Activated naive CD8-positive, alpha-beta T cell treated with anti-CD3 and anti-CD28 coated beads for 36 hours (primary cell): Measurements from ENCODE around the gene HBB. TPM values are rescaled to one million over a fixed set of nuclear protein-coding genes. Genes with fewer than 3 reads are reported as not detected.

Experiments used
- DNase-seq: peaks from one replicate; pipeline ENCODE4 v3.0.0; 2021
- H3K27ac Mint-ChIP-seq: one replicate; pipeline ENCODE4 v1.8.0; 2022; ENCODE audit warnings: mild to moderate bottlenecking, moderate library complexity, mixed read lengths
- H3K27me3 Mint-ChIP-seq: one replicate; pipeline ENCODE4 v1.8.0; 2022; ENCODE audit warnings: mild to moderate bottlenecking, mixed read lengths
- H3K36me3 Mint-ChIP-seq: one replicate; pipeline ENCODE4 v1.8.0; 2021; ENCODE audit warnings: mild to moderate bottlenecking, mixed read lengths
- H3K4me1 Mint-ChIP-seq: one replicate; pipeline ENCODE4 v1.8.0; 2021; ENCODE audit warnings: mixed read lengths
- H3K4me3 Mint-ChIP-seq: one replicate; pipeline ENCODE4 v1.8.0; 2022; ENCODE audit warnings: mild to moderate bottlenecking, moderate library complexity, mixed read lengths
- H3K9me3 Mint-ChIP-seq: one replicate; pipeline ENCODE4 v1.8.0; 2022; ENCODE audit warnings: mixed read lengths
- total RNA-seq, 2 experiments: library from RNA; stranded (reverse); gene quantifications; one replicate each; pipeline ENCODE4 v1.2.3, GENCODE V29; 2021

HBB gene
- total RNA-seq, 2 experiments from 2014 or later = not detected

GRCh38 chr11:5239046-5239445 lies 12.2 kb upstream of the HBB start:
- no peak overlapping the region for H3K4me3 Mint-ChIP-seq
- peaks cover 11% of the 10 kb centered on the region for H3K27me3 Mint-ChIP-seq
- H3K36me3 Mint-ChIP-seq = no peaks in the 10 kb centered on the region
- H3K27ac Mint-ChIP-seq = no peak overlapping the region
- H3K4me1 Mint-ChIP-seq = no peaks in the 10 kb centered on the region
- DNase-seq = no peak
- no peaks in the 10 kb centered on the region for H3K9me3 Mint-ChIP-seq

GRCh38 chr11:5238486-5238885 lies 11.6 kb upstream of the HBB start:
- Mint-ChIP-seq H3K4me3 (no peak overlapping the region), H3K9me3 (no peaks in the 10 kb centered on the region), H3K27me3 (peaks cover 11% of the 10 kb centered on the region), H3K27ac (no peak overlapping the region), H3K4me1 (no peaks in the 10 kb centered on the region), H3K36me3 (no peaks in the 10 kb centered on the region)
- no peak for DNase-seq

GRCh38 chr11:5237420-5237819 lies 10.5 kb upstream of the HBB start:
- no peak for DNase-seq
- Mint-ChIP-seq H3K4me3 (no peak overlapping the region), H3K36me3 (no peaks in the 10 kb centered on the region), H3K9me3 (no peaks in the 10 kb centered on the region), H3K27me3 (peaks cover 12% of the 10 kb centered on the region), H3K27ac (no peak overlapping the region), H3K4me1 (no peaks in the 10 kb centered on the region)

GRCh38 chr11:5235364-5236095 lies 8.7 kb upstream of the HBB start:
- Mint-ChIP-seq H3K4me1 (no peaks in the 10 kb centered on the region), H3K9me3 (no peaks in the 10 kb centered on the region), H3K27me3 (peaks cover 16% of the 10 kb centered on the region), H3K27ac (no peak overlapping the region), H3K36me3 (no peaks in the 10 kb centered on the region), H3K4me3 (no peak overlapping the region)
- no peak for DNase-seq

- Mint-ChIP-seq H3K36me3 (no peaks in the 10 kb centered on the region), H3K27ac (no peak within 1 kb of the TSS), H3K9me3 (no peaks in the 10 kb centered on the region), H3K4me3 (no peak within 1 kb of the TSS), H3K4me1 (no peaks in the 10 kb centered on the region), H3K27me3 (peaks cover 18% of the 10 kb centered on the region)
- DNase-seq = no peak
These were observed 7.5 kb upstream of the HBB start, which contains the start of gene HBD for GRCh38 chr11:5234381-5234834. Gene HBD (minus strand): TSS chr11:5234483. CDS start chr11:5234433, 50 bp downstream.

GRCh38 chr11:5233307-5233706 lies 6.4 kb upstream of the HBB start:
- DNase-seq = no peak
- Mint-ChIP-seq H3K36me3 (no peaks in the 10 kb centered on the region), H3K9me3 (no peaks in the 10 kb centered on the region), H3K27ac (no peak overlapping the region), H3K27me3 (peaks cover 12% of the 10 kb centered on the region), H3K4me1 (no peaks in the 10 kb centered on the region), H3K4me3 (no peak overlapping the region)

- Mint-ChIP-seq H3K27ac (no peak overlapping the region), H3K9me3 (no peaks in the 10 kb centered on the region), H3K4me3 (no peak overlapping the region), H3K36me3 (no peaks in the 10 kb centered on the region), H3K27me3 (peaks cover 16% of the 10 kb centered on the region), H3K4me1 (no peaks in the 10 kb centered on the region)
- no peak for DNase-seq
These were observed 6.0 kb upstream of the HBB start for GRCh38 chr11:5232821-5233220.

GRCh38 chr11:5232176-5232575 lies 5.3 kb upstream of the HBB start:
- H3K36me3 Mint-ChIP-seq = no peaks in the 10 kb centered on the region
- peaks cover 17% of the 10 kb centered on the region for H3K27me3 Mint-ChIP-seq
- no peaks in the 10 kb centered on the region for H3K4me1 Mint-ChIP-seq
- no peak overlapping the region for H3K4me3 Mint-ChIP-seq
- DNase-seq = no peak
- H3K9me3 Mint-ChIP-seq = no peaks in the 10 kb centered on the region
- H3K27ac Mint-ChIP-seq = no peak overlapping the region

- H3K27me3 Mint-ChIP-seq = peaks cover 23% of the 10 kb centered on the region
- no peak overlapping the region for H3K27ac Mint-ChIP-seq
- no peak for DNase-seq
- no peaks in the 10 kb centered on the region for H3K36me3 Mint-ChIP-seq
- no peaks in the 10 kb centered on the region for H3K9me3 Mint-ChIP-seq
- H3K4me3 Mint-ChIP-seq = no peak overlapping the region
- no peaks in the 10 kb centered on the region for H3K4me1 Mint-ChIP-seq
These were observed 4.2 kb upstream of the HBB start for GRCh38 chr11:5231111-5231510.

GRCh38 chr11:5230266-5230665 lies 3.4 kb upstream of the HBB start:
- peaks cover 21% of the 10 kb centered on the region for H3K27me3 Mint-ChIP-seq
- no peak for DNase-seq
- H3K4me1 Mint-ChIP-seq = no peaks in the 10 kb centered on the region
- no peak overlapping the region for H3K27ac Mint-ChIP-seq
- H3K36me3 Mint-ChIP-seq = no peaks in the 10 kb centered on the region
- H3K9me3 Mint-ChIP-seq = no peaks in the 10 kb centered on the region
- H3K4me3 Mint-ChIP-seq = no peak overlapping the region

- Mint-ChIP-seq H3K9me3 (no peaks in the 10 kb centered on the region), H3K36me3 (no peaks in the 10 kb centered on the region), H3K27ac (no peak overlapping the region), H3K4me3 (no peak overlapping the region), H3K27me3 (peaks cover 18% of the 10 kb centered on the region), H3K4me1 (no peaks in the 10 kb centered on the region)
- no peak for DNase-seq
These were observed 2.9 kb upstream of the HBB start for GRCh38 chr11:5229796-5230195.

GRCh38 chr11:5229356-5229755 lies 2.5 kb upstream of the HBB start:
- H3K4me1 Mint-ChIP-seq = no peaks in the 10 kb centered on the region
- no peak overlapping the region for H3K4me3 Mint-ChIP-seq
- H3K9me3 Mint-ChIP-seq = no peaks in the 10 kb centered on the region
- H3K27me3 Mint-ChIP-seq = peaks cover 18% of the 10 kb centered on the region
- no peak for DNase-seq
- H3K27ac Mint-ChIP-seq = no peak overlapping the region
- H3K36me3 Mint-ChIP-seq = no peaks in the 10 kb centered on the region

GRCh38 chr11:5228124-5228523 lies 1.3 kb upstream of the HBB start:
- no peak overlapping the region for H3K27ac Mint-ChIP-seq
- H3K9me3 Mint-ChIP-seq = no peaks in the 10 kb centered on the region
- no peak for DNase-seq
- H3K27me3 Mint-ChIP-seq = peaks cover 18% of the 10 kb centered on the region
- H3K4me3 Mint-ChIP-seq = no peak overlapping the region
- no peaks in the 10 kb centered on the region for H3K4me1 Mint-ChIP-seq
- no peaks in the 10 kb centered on the region for H3K36me3 Mint-ChIP-seq

GRCh38 chr11:5227681-5228080 lies 810 bp upstream of the HBB start:
- no peak overlapping the region for H3K4me3 Mint-ChIP-seq
- H3K36me3 Mint-ChIP-seq = no peaks in the 10 kb centered on the region
- H3K9me3 Mint-ChIP-seq = no peaks in the 10 kb centered on the region
- no peak overlapping the region for H3K27ac Mint-ChIP-seq
- H3K27me3 Mint-ChIP-seq = peaks cover 18% of the 10 kb centered on the region
- no peak for DNase-seq
- no peaks in the 10 kb centered on the region for H3K4me1 Mint-ChIP-seq

GRCh38 chr11:5225480-5225871 lies 1.4 kb downstream of the HBB start:
- Mint-ChIP-seq H3K27ac (no peak overlapping the region), H3K4me1 (no peaks in the 10 kb centered on the region), H3K27me3 (peaks cover 14% of the 10 kb centered on the region), H3K36me3 (no peaks in the 10 kb centered on the region), H3K4me3 (no peak overlapping the region), H3K9me3 (no peaks in the 10 kb centered on the region)
- no peak for DNase-seq
